ENCODE data around the gene DOP1A. TPM values are rescaled to one million over a fixed set of nuclear protein-coding genes. Genes with fewer than 3 reads are reported as not detected.
A peak's percentile ranks its signal among the peaks of the same experiment; 100 is the strongest.

DOP1A gene, protein sequence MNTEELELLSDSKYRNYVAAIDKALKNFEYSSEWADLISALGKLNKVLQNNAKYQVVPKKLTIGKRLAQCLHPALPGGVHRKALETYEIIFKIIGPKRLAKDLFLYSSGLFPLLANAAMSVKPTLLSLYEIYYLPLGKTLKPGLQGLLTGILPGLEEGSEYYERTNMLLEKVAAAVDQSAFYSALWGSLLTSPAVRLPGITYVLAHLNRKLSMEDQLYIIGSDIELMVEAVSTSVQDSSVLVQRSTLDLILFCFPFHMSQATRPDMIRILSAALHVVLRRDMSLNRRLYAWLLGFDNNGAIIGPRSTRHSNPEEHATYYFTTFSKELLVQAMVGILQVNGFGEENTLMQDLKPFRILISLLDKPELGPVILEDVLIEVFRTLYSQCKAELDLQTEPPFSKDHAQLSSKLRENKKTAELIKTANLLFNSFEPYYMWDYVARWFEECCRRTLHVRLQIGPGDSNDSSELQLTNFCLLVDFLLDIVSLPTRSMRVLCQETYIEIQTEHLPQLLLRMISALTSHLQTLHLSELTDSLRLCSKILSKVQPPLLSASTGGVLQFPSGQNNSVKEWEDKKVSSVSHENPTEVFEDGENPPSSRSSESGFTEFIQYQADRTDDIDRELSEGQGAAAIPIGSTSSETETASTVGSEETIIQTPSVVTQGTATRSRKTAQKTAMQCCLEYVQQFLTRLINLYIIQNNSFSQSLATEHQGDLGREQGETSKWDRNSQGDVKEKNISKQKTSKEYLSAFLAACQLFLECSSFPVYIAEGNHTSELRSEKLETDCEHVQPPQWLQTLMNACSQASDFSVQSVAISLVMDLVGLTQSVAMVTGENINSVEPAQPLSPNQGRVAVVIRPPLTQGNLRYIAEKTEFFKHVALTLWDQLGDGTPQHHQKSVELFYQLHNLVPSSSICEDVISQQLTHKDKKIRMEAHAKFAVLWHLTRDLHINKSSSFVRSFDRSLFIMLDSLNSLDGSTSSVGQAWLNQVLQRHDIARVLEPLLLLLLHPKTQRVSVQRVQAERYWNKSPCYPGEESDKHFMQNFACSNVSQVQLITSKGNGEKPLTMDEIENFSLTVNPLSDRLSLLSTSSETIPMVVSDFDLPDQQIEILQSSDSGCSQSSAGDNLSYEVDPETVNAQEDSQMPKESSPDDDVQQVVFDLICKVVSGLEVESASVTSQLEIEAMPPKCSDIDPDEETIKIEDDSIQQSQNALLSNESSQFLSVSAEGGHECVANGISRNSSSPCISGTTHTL (N-terminal part only)
- total RNA-seq = 10 to 100 TPM; 26.1 to 27.4 TPM

DNA sequence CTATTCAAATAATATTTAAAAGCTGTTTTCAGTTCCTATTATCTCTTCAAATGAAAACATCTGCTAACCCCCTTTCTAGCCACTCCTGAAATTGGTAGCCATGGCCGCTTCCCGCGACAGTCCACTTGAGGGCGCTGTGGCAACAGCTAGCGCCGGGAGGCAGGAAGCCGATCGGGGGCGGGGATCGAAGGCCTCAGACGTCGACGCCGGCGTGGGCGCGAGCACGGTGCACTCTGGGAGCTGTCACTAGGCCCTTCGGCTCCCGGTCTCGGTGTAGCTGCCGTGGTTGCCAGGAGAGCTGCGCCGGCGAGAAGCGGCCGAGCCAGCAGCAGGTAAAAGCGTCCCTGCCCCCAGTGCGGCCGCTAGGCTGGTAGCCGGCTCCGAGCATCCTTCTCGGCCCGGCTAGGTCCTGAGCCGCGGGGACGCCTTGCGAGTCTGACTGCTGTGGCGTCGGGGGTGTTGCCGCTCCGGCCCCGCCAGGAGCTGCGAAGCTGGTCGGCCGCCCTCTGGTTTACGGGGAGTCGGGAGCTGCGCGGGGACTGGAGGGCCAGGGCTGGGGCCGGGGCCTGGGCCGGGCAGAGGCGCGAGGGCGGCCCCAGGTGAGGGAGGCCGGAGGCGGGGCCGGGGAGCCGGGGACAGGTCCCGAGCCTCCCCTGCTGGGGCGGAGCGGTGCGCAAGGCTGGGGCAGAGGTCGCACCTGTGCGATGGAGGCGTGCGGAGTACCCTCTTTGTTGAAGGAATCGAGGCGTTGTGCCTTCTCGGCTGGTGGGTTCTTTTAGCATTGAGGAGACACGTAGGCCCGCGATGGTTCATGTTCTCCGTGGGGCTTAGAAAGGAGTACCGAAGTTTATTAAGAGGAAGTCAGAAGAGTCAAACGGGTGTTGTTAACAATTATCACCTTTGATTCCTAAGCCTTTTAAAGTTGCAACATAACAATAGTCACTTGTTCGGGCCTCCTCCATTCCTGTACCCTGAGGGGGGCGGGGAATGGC, at the start of gene DOP1A:
Gene DOP1A, plus strand, starts transcription at position 224 of the 992 bp plus-strand sequence. CDS start 29,307 bp downstream, outside the sequence.
- H3K27ac ChIP-seq = peak within 1 kb of the TSS; percentile 89 to 92
- H3K9me3 ChIP-seq = no peaks in the 10 kb centered on the region
- no peaks in the 10 kb centered on the region for H3K36me3 ChIP-seq
- H3K4me3 ChIP-seq = peak within 1 kb of the TSS; percentile 69 to 88
- TF ChIP-seq, protein P1, sequence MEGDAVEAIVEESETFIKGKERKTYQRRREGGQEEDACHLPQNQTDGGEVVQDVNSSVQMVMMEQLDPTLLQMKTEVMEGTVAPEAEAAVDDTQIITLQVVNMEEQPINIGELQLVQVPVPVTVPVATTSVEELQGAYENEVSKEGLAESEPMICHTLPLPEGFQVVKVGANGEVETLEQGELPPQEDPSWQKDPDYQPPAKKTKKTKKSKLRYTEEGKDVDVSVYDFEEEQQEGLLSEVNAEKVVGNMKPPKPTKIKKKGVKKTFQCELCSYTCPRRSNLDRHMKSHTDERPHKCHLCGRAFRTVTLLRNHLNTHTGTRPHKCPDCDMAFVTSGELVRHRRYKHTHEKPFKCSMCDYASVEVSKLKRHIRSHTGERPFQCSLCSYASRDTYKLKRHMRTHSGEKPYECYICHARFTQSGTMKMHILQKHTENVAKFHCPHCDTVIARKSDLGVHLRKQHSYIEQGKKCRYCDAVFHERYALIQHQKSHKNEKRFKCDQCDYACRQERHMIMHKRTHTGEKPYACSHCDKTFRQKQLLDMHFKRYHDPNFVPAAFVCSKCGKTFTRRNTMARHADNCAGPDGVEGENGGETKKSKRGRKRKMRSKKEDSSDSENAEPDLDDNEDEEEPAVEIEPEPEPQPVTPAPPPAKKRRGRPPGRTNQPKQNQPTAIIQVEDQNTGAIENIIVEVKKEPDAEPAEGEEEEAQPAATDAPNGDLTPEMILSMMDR (IDR thresholded peaks at IDR 0.05) = peak; percentile 93 to 96
- DNase-seq (ENCODE audit: low spot score) = peak; percentile 94
- H3K27me3 ChIP-seq = no peaks in the 10 kb centered on the region
- H3K4me1 ChIP-seq = peaks cover 0 to 42% of the 10 kb centered on the region in 2 donors

DNA sequence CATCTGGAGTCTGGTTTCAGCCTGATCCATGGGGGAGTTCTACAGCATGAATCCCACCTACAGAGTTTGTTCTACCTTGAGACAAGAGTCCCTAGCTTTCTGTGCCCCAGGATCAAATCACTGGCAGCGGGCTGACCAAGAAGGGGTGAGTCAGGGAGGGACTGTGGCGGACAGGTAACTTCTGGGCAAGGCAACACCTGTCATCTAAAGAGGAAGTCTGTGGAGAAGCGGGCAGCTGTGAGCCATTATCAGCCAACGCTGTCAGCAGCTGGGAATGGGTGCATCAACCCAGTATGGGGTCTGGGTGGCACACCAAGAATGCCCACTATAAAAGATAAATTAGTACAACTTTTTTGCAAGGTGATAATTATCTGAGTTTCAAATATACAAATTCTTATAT, 47.7 kb upstream of the DOP1A start:
- H3K4me1 ChIP-seq = no peaks in the 10 kb centered on the region
- no peaks in the 10 kb centered on the region for H3K27me3 ChIP-seq
- no peak overlapping the region for H3K27ac ChIP-seq
- no peaks in the 10 kb centered on the region for H3K9me3 ChIP-seq
- TF ChIP-seq, protein P1 (IDR thresholded peaks at IDR 0.05) = no peak
- H3K4me3 ChIP-seq = no peak overlapping the region
- peaks cover 12% of the 10 kb centered on the region for H3K36me3 ChIP-seq
- DNase-seq (ENCODE audit: low spot score) = no peak

DNA sequence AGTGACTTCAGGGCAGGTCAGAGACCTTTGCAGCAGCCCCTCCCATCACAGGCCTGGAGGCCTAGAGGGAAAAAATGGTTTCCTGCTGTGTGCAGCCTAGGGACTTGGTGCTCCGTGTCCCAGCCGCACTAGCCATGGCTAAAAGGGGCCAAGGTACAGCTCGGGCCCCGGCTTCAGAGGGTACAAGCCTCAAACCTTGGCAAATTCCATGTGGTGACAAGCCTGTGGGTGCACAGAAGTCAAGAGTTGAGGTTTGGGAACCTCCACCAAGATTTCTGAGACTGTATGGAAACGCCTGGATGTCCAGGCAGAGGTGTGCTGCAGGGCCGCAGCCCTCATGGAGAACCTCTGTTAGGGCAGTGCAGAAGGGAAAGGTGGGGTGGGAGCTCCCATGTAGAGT, 35.8 kb upstream of the DOP1A start:
- H3K4me3 ChIP-seq = no peak overlapping the region
- no peak for DNase-seq (ENCODE audit: low spot score)
- no peaks in the 10 kb centered on the region for H3K27me3 ChIP-seq
- H3K4me1 ChIP-seq = no peaks in the 10 kb centered on the region
- H3K36me3 ChIP-seq = peaks cover 8% of the 10 kb centered on the region
- H3K27ac ChIP-seq = no peak overlapping the region
- TF ChIP-seq, protein P1 (IDR thresholded peaks at IDR 0.05) = no peak
- no peaks in the 10 kb centered on the region for H3K9me3 ChIP-seq

DNA sequence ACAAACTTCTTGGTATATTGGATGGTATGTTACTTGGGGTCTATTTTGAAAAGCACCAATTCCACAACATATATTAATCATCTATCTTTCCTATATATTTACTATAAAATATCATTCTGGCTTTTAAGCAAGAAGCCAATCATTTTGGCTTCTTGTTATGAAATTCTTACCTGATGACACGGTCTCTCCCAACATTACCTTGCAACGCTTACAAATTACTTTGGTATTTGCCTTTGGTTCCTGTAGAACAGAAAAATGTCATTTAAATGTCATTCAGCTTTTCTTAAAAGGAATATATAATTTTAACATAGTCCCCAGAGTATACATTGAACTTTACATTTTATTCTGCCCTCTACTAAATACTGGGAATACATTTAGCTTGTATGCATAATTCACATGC, 29.2 kb upstream of the DOP1A start:
- H3K27me3 ChIP-seq = no peaks in the 10 kb centered on the region

More for the DNA sequence above, 29.2 kb upstream of the DOP1A start:
- TF ChIP-seq, protein P1 (IDR thresholded peaks at IDR 0.05) = no peak
- Histone ChIP-seq H3K27ac (no peak overlapping the region), H3K9me3 (no peaks in the 10 kb centered on the region), H3K36me3 (no peaks in the 10 kb centered on the region), H3K4me1 (no peaks in the 10 kb centered on the region), H3K4me3 (no peak overlapping the region)
- no peak for DNase-seq (ENCODE audit: low spot score)
